Natural killer cell (primary cell): Measurements from ENCODE around the gene IRF5. TPM values are rescaled to one million over a fixed set of nuclear protein-coding genes. Genes with fewer than 3 reads are reported as not detected.
"Not testable (repeated sequence)": the region's sequence is repeated elsewhere in the genome, so short reads cannot be mapped to it uniquely, and the experiment has no call there.

Experiments used
- ATAC-seq, 3 donors: fragments of 150-1000 bp in 2 of 3; fragments of 200-7000 bp in 1 of 3; cut with Tn5 transposase; 1 replicate in 1 of 3; 2 replicates in 2 of 3; pipeline ENCODE4 v1.10.0; 2021; ENCODE audit warnings: mild to moderate bottlenecking in 2 of 3, moderate library complexity in 2 of 3
- DNase-seq, 2 donors: peaks; one replicate each; pipeline versions ENCODE4 v3.0.0 to v3.0.0-alpha.2; 2013 to 2021; ENCODE audit warnings: mixed read lengths in 1 of 2
- H3K27ac ChIP-seq: one replicate; pipeline ENCODE4 v1.5.1; 2013; ENCODE audit warnings: mild to moderate bottlenecking, low read length
- H3K27me3 ChIP-seq: one replicate; pipeline ENCODE4 v1.6.1; 2013; ENCODE audit warnings: low read length; ENCODE audit not compliant: control insufficient read depth, insufficient read depth
- H3K36me3 ChIP-seq: one replicate; pipeline ENCODE4 v1.6.1; 2013; ENCODE audit warnings: low read length; ENCODE audit not compliant: control insufficient read depth, insufficient read depth
- H3K4me1 ChIP-seq: one replicate; pipeline ENCODE4 v1.6.1; 2013; ENCODE audit warnings: low read length; ENCODE audit not compliant: control insufficient read depth, insufficient read depth
- H3K4me3 ChIP-seq: one replicate; pipeline ENCODE4 v1.5.1; 2013; ENCODE audit warnings: low read length
- H3K9me3 ChIP-seq: one replicate; pipeline ENCODE4 v1.6.1; 2013; ENCODE audit warnings: low read length; ENCODE audit not compliant: control insufficient read depth, insufficient read depth
- H3K27ac Mint-ChIP-seq, 2 donors: one replicate each; pipeline ENCODE4 v1.8.0; 2022; ENCODE audit warnings: mild to moderate bottlenecking in 2 of 2, mixed read lengths in 2 of 2, moderate library complexity in 1 of 2
- H3K27me3 Mint-ChIP-seq, 2 donors: one replicate each; pipeline ENCODE4 v1.8.0; 2022; ENCODE audit warnings: low read depth in 2 of 2, mixed read lengths in 2 of 2
- H3K36me3 Mint-ChIP-seq: one replicate; pipeline ENCODE4 v1.8.0; 2022; ENCODE audit warnings: mixed read lengths
- H3K4me1 Mint-ChIP-seq, 2 donors: one replicate each; pipeline ENCODE4 v1.8.0; 2022; ENCODE audit warnings: mixed read lengths in 2 of 2
- H3K4me3 Mint-ChIP-seq: one replicate; pipeline ENCODE4 v1.8.0; 2022; ENCODE audit warnings: mild to moderate bottlenecking, moderate library complexity, mixed read lengths
- H3K9me3 Mint-ChIP-seq, 2 donors: one replicate each; pipeline ENCODE4 v1.8.0; 2022; ENCODE audit warnings: mixed read lengths in 2 of 2
- WGBS: methylation state at CpG from one replicate; pipeline ENCODE4 v1.1.7; 2013; ENCODE audit warnings: missing lambda C conversion rate; ENCODE audit not compliant: insufficient coverage; 5-methylcytosine and 5-hydroxymethylcytosine counted together
- intact Hi-C: fragments of 100-400 bp; cut with micrococcal nuclease; formaldehyde crosslinking; loops from one replicate; pipeline ENCODE4 v1.14.2; 2022
- total RNA-seq, 4 donors: library from RNA; stranded (reverse); fragments of 120-200 nt in 1 of 4; gene quantifications; one replicate each; pipeline versions ENCODE4 v1.2.3 to v1.2.4, GENCODE V29; 2013 to 2022
- TF ChIP-seq, protein P1 (sequence below): fragments of 200-600 bp; IDR thresholded peaks from one replicate; pipeline ENCODE4 v1.8.0; 2022; ENCODE audit warnings: antibody characterized with exemption

IRF5 gene
- total RNA-seq, 3 donors from 2014 or later (not counting 1 experiment from before 2014, with no cell fraction given): 13.0 to 20.2 (median 19.5) TPM

DNA sequence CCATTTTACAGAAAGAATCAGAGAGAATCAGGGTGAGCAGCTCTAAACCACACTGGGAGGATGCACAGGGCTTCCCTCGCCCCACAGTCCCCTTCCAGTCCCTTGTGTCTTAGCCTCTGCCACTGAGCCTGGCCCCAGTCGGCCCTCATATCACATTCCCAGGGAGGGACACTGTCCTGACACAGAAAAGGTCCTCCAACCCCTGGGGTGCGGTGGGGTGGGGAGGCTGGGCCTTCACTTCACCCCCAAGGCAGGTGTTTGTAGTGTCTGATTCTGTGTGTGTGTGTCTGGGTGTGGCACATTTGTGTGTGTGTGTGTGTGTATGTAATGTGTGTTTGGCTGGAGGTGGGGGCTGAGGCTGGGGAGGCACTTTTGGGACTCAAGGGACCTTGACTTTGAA is 25.4 kb upstream of the IRF5 start:
- Histone ChIP-seq H3K27me3 (peaks cover 21% of the 10 kb centered on the region), H3K4me3 (no peak overlapping the region), H3K9me3 (no peaks in the 10 kb centered on the region), H3K27ac (no peak overlapping the region), H3K4me1 (peaks cover 15% of the 10 kb centered on the region), H3K36me3 (no peaks in the 10 kb centered on the region)
- no peak for DNase-seq
- no peak overlapping the region for H3K27ac Mint-ChIP-seq
- H3K4me1 Mint-ChIP-seq: peaks cover 5 to 6% of the 10 kb centered on the region in 2 donors
- 87% methylated on average over 3 of the region's 3 CpGs for WGBS
- intact Hi-C loops: no loop called here
- no peaks in the 10 kb centered on the region for H3K9me3 Mint-ChIP-seq
- peaks cover 44 to 63% of the 10 kb centered on the region in 2 donors for H3K27me3 Mint-ChIP-seq
- H3K36me3 Mint-ChIP-seq: no peaks in the 10 kb centered on the region
- ATAC-seq: no peak
- H3K4me3 Mint-ChIP-seq: no peak overlapping the region
- TF ChIP-seq, protein P1, sequence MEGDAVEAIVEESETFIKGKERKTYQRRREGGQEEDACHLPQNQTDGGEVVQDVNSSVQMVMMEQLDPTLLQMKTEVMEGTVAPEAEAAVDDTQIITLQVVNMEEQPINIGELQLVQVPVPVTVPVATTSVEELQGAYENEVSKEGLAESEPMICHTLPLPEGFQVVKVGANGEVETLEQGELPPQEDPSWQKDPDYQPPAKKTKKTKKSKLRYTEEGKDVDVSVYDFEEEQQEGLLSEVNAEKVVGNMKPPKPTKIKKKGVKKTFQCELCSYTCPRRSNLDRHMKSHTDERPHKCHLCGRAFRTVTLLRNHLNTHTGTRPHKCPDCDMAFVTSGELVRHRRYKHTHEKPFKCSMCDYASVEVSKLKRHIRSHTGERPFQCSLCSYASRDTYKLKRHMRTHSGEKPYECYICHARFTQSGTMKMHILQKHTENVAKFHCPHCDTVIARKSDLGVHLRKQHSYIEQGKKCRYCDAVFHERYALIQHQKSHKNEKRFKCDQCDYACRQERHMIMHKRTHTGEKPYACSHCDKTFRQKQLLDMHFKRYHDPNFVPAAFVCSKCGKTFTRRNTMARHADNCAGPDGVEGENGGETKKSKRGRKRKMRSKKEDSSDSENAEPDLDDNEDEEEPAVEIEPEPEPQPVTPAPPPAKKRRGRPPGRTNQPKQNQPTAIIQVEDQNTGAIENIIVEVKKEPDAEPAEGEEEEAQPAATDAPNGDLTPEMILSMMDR: no peak

DNA sequence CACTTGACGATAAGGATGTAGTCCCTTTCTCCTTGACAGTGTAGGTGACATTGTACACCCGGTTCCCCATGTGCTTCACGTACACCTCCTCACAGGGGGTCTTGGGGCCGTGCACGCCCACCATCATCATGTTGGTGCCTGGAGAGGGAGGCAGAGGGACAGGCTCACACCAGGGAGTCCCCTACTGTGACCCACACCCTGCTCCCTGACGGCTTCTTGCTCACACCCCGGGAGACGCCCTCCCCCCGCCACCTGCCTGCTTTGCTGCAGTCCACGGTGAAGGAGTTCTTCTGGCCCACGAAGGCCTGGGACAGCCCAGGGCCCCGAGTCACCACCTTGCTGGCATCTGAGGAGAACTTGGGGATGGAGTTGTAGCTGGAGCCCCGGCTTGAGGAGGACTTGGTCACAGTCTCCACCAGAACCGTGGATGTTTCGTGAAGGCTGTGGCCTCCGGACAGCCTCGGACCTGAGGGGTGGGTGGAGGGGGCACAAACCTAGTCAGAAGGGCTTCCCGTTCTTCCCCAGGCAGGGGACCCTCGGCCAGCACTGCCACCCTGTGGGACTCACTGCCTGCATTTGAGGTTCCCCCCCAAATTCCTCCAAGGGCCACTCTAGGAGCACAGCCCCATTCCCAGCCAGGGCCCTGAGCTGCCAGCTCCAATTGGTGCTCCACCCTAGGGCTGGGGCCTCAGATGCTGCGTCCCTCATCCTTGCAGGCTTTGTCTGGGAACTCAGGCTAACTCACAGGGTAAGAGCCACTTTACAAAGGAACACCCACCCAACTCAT is 24.8 kb upstream of the IRF5 start:
- intact Hi-C loops, H3K36me3 ChIP-seq, H3K36me3 Mint-ChIP-seq, H3K27ac Mint-ChIP-seq, H3K9me3 Mint-ChIP-seq, H3K9me3 ChIP-seq, H3K4me3 ChIP-seq, DNase-seq, H3K27ac ChIP-seq, H3K4me3 Mint-ChIP-seq, ATAC-seq, H3K4me1 Mint-ChIP-seq: not testable (repeated sequence)
- H3K27me3 Mint-ChIP-seq: peaks cover 43 to 62% of the 10 kb centered on the region in 2 donors
- Histone ChIP-seq H3K27me3 (peaks cover 21% of the 10 kb centered on the region), H3K4me1 (peaks cover 15% of the 10 kb centered on the region)
- WGBS: 90% methylated on average over 3 of the region's 20 CpGs

DNA sequence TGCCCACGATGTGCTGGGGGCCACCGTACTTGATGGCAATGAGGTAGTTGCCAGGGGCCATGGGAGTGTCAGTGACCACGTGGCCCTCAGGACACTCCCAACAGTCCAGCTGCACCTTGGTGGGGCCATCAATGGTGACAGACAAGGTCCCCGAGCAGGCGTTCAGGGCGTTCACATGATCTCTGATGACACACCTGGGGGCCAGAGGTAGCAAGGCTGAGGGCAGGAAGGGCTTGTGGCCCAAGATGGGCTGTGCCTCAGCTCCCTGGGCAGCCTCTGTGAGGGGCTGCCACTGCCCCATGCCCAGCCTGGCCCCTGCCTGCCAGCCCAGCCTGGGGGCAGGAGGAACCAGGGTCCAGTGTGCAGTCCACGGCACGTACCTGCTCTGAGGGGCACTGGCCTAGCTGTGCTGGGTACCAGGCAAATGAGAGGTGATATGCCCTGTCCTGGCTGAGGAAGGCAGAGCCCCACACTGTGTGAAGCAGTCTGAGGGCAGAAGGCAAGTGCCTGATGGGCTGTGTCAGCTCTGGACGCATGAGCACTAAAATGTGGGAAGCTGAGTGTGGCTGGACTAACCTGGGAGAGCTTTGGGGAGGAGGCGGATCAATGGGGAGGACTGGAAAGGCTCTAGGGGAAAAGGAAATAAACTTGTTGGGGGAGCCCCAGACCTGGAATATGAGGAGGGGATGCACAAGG is 23.7 kb upstream of the IRF5 start:
- TF ChIP-seq, protein P1: no peak
- 77% methylated on average over 10 of the region's 10 CpGs for WGBS
- no peak overlapping the region for H3K4me3 Mint-ChIP-seq
- Histone ChIP-seq H3K4me1 (peaks cover 15% of the 10 kb centered on the region), H3K9me3 (no peaks in the 10 kb centered on the region), H3K27me3 (peaks cover 21% of the 10 kb centered on the region), H3K36me3 (no peaks in the 10 kb centered on the region), H3K27ac (no peak overlapping the region), H3K4me3 (no peak overlapping the region)
- no peak for DNase-seq
- no peaks in the 10 kb centered on the region for H3K9me3 Mint-ChIP-seq
- no peak overlapping the region for H3K27ac Mint-ChIP-seq
- intact Hi-C loops: no loop called here
- peaks cover 46 to 68% of the 10 kb centered on the region in 2 donors for H3K27me3 Mint-ChIP-seq
- no peaks in the 10 kb centered on the region for H3K36me3 Mint-ChIP-seq
- H3K4me1 Mint-ChIP-seq: peaks cover 5 to 6% of the 10 kb centered on the region in 2 donors
- ATAC-seq: no peak

DNA sequence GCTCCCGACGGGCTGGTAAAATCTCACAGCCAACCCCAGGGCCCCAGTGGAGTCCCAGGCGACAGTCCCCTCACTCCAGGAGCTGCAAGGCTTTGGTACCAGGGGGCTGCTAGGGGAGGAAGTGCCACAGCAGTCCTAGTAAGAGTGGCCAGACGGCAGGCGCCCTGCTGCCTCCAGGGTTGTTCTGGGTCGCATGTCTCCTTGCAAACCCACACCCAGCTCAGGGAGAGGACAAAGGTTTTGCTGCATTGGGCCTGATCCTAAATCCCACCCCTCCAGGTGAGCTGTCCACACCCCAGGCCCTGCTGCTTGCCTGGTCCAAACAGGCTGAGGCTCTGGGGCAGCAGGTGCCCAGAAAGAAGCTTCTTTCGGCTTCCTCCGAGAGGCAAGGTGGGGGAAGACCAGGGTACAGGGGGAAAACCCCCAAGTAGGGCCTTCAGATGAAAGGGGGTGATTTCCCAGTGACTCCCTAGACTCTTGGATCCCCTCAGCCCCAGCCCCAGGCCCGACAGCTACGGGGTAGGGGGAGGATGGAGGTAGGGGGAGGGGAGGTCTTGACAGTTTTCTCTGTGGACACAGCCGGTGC is 23.1 kb upstream of the IRF5 start:
- Histone ChIP-seq H3K4me1 (peaks cover 15% of the 10 kb centered on the region), H3K27ac (no peak overlapping the region), H3K4me3 (no peak overlapping the region), H3K9me3 (no peaks in the 10 kb centered on the region), H3K27me3 (peaks cover 17% of the 10 kb centered on the region), H3K36me3 (no peaks in the 10 kb centered on the region)
- H3K27me3 Mint-ChIP-seq: peaks cover 45 to 66% of the 10 kb centered on the region in 2 donors
- no peaks in the 10 kb centered on the region for H3K36me3 Mint-ChIP-seq
- no peaks in the 10 kb centered on the region for H3K9me3 Mint-ChIP-seq
- ATAC-seq: peak in 2 of 3 donors; percentile 29 to 34
- DNase-seq: peak in 1 of 2 donors; percentile 52
- no peak overlapping the region for H3K4me3 Mint-ChIP-seq
- WGBS: 49% methylated on average over 10 of the region's 11 CpGs
- no peak overlapping the region for H3K27ac Mint-ChIP-seq
- peaks cover 5 to 6% of the 10 kb centered on the region in 2 donors for H3K4me1 Mint-ChIP-seq
- intact Hi-C loops: no loop called here
- TF ChIP-seq, protein P1: no peak
